GM18505 (cell line): ENCODE results near the gene HCRT.

Experiments
- ATAC-seq: cut with Tn5 transposase; IDR thresholded peaks from one replicate; pipeline ENCODE4 v1.9.1; 2021; ENCODE audit not compliant: unreplicated experiment
- POLR2A ChIP-seq: IDR thresholded peaks from 4 replicates; pipeline ENCODE4 v1.6.1; 2011; ENCODE audit warnings: borderline replicate concordance; ENCODE audit not compliant: insufficient read depth, insufficient read length; ENCODE audit errors: extremely low read depth

HCRT gene

GRCh38 chr17:42203354-42203753, 18.1 kb upstream of the HCRT start:
- TF ChIP-seq POLR2A: no peak
- no peak for ATAC-seq

GRCh38 chr17:42202696-42203095, 17.4 kb upstream of the HCRT start:
- ATAC-seq: no peak
- no peak for TF ChIP-seq POLR2A

- no peak for TF ChIP-seq POLR2A
Observed at GRCh38 chr17:42202159-42202558, 16.9 kb upstream of the HCRT start.

GRCh38 chr17:42201458-42201772, 16.2 kb upstream of the HCRT start:
- TF ChIP-seq POLR2A: no peak
- no peak for ATAC-seq

More at GRCh38 chr17:42202159-42202558, 16.9 kb upstream of the HCRT start:
- ATAC-seq: no peak

- no peak for ATAC-seq
- no peak for TF ChIP-seq POLR2A
Observed at GRCh38 chr17:42200706-42201457, 15.6 kb upstream of the HCRT start.

GRCh38 chr17:42199416-42200011, 14.3 kb upstream of the HCRT start:
- no peak for ATAC-seq
- TF ChIP-seq POLR2A: no peak

GRCh38 chr17:42198897-42199296, 13.6 kb upstream of the HCRT start:
- ATAC-seq: no peak
- TF ChIP-seq POLR2A: no peak

GRCh38 chr17:42197564-42198156, 12.4 kb upstream of the HCRT start:
- ATAC-seq: no peak
- no peak for TF ChIP-seq POLR2A

GRCh38 chr17:42193969-42194899, 9.0 kb upstream of the HCRT start, which contains the start of gene GHDC:
GHDC (minus strand) TSS chr17:42194494; CDS start chr17:42193581, 913 bp downstream.
- TF ChIP-seq POLR2A: peak; percentile 71
- peak; percentile 71 for ATAC-seq

- ATAC-seq: no peak
- TF ChIP-seq POLR2A: no peak
Observed at GRCh38 chr17:42193216-42193968, 8.1 kb upstream of the HCRT start.

GRCh38 chr17:42192189-42193126, 7.2 kb upstream of the HCRT start:
- ATAC-seq: no peak
- no peak for TF ChIP-seq POLR2A

- ATAC-seq: no peak
- no peak for TF ChIP-seq POLR2A
Observed at GRCh38 chr17:42191275-42191608, 6.0 kb upstream of the HCRT start.
